KG1 (cell line): Measurements from ENCODE around the gene ZNF687.

Experiments
- DNase-seq: peaks from one replicate; lab custom pipeline; 2025; lab: John Stamatoyannopoulos, UW

The ZNF687 gene

GRCh38 chr1:151282883-151283725, 1.0 kb downstream of the ZNF687 start:
- no peak for DNase-seq

- DNase-seq, result no peak
Observed at GRCh38 chr1:151284013-151284577, 2.0 kb downstream of the ZNF687 start.

DNA sequence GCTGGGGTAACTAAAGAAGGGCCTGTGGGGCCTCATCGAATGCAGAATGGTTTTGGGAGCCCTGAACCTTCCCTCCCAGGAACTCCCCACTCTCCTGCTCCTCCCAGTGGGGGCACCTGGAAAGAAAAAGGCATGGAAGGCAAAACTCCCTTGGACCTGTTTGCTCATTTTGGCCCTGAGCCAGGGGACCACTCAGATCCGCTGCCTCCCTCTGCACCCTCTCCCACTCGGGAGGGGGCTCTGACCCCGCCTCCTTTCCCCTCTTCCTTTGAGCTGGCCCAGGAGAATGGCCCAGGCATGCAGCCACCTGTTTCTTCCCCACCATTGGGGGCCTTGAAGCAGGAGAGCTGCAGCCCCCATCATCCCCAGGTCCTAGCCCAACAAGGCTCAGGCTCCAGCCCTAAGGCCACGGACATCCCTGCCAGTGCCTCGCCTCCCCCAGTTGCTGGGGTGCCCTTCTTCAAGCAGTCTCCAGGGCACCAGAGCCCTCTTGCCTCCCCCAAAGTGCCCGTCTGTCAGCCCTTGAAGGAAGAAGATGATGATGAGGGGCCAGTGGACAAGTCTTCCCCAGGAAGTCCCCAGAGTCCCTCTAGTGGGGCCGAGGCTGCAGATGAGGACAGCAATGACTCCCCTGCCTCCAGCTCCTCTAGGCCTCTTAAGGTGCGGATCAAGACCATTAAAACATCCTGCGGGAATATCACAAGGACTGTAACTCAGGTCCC, 4.7 kb downstream of the ZNF687 start:
- DNase-seq, result no peak

- DNase-seq, result no peak
Observed at GRCh38 chr1:151287341-151287699, 5.2 kb downstream of the ZNF687 start.

- no peak for DNase-seq
Observed at GRCh38 chr1:151287767-151288500, 5.8 kb downstream of the ZNF687 start.

GRCh38 chr1:151288502-151288901, 6.4 kb downstream of the ZNF687 start:
- DNase-seq, result no peak

- DNase-seq, result no peak
Observed at GRCh38 chr1:151289080-151289935, 7.2 kb downstream of the ZNF687 start.

- no peak for DNase-seq
Observed at GRCh38 chr1:151289991-151290708, 8.1 kb downstream of the ZNF687 start.

DNA sequence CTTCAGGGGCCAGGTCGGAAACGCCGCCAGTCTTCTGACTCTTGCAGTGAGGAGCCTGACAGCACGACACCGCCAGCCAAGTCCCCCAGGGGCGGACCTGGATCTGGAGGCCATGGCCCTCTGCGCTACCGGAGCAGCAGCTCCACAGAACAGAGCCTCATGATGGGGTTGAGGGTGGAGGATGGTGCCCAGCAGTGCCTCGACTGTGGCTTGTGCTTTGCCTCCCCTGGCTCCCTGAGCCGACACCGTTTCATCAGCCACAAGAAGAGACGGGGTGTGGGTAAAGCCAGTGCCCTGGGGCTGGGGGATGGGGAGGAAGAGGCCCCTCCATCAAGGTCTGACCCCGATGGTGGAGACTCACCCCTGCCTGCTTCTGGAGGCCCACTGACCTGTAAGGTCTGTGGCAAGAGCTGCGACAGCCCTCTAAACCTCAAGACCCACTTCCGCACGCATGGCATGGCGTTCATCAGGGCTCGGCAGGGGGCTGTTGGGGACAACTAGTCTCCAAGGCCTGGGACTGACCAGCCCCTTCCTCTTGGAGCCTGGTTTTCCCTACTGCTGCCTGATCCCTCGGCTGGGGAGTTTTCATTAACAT, 8.7 kb downstream of the ZNF687 start:
- DNase-seq, result no peak

DNA sequence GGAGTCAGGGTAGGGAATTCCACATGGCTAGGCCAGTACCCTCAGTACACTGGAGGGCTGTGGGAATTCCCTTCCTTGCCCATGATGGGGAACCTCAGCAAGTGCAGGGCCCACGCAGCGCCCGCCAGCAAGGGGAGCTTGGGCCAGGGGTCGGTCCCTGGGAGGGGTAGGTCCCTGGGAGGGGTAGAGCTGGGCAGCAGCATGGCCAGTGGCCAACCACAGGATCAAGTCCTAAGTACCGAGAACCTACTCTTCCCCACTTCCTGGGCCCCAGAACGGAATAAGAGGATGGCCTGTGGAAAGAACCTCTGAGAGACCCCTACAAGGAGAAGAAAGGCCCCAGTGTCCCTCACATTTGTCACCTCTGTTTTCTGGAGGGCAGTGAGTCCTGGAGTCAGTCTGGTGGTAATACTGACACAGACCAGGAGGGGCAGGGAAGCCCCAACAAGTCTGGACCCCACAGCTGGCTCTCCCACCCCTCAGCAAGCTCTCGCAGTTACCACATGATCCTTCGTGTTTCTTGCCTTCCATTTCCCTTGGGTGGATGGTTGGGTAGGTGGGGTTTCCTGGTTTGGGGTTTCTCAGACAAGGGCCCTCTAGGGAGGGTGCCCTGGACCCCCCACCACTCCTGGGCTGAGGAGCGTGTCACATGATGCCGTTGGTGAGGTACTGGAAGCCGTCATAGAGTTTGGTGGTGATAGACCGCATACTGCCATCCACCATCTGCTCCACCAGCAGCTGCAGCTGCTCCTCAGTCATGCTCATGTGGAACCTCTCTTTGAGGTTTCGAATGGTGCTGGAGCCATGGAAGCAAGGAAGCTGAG, 10.3 kb downstream of the ZNF687 start:
- no peak for DNase-seq

DNA sequence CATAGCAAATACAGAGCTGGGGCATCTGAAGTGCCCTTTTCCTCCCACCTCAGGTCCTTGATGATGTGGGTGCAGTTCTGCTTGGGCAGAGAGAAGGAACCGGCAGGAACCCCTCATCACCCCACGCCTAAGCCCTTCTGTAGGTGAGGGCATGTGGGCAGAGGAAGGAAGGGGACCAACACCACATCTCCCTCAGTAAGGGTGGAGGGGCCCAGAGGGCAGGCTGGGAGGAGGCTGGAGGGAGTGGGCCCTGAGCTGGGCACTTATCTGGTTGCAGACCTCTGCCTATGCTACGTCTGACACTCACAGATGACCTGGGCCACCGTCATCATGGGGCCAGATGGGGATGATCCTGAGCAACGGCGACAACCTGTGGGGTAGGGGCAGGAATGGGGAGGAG, 11.0 kb downstream of the ZNF687 start:
- DNase-seq, result no peak

DNA sequence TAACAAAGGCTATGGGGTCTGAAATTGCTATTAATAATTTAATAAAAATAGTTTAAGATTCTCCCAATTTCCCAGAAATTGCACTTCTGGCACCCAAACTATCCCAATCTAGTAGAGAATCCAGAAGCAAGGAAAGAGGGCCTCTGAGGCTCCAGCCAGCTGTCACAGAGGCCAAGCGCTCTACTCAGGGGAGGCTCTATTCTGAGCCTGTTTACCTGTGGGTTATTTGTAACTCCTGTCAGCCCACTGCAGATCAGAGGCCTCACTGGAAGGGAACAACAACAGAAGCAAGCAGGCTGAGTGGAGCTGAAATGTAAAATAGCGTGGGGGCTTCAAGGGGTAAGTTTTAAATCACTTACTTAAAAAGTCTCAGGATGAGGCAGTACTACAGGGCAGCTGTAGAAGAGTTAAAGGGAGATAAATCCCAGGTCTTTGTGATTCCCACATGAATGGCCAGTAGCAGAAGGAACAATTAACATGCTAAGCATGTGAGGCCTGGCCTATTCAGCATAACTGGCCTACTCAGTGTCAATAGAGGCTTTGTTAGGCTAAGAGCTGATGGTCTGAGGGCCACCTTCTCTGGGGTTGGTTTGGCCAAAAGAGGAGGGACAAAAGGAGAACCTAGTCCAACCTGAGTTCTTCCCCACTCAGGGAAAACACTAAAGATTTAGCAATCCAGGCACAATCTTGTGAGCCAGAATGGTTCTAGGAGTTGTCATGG, 12.8 kb downstream of the ZNF687 start:
- DNase-seq, result no peak

DNA sequence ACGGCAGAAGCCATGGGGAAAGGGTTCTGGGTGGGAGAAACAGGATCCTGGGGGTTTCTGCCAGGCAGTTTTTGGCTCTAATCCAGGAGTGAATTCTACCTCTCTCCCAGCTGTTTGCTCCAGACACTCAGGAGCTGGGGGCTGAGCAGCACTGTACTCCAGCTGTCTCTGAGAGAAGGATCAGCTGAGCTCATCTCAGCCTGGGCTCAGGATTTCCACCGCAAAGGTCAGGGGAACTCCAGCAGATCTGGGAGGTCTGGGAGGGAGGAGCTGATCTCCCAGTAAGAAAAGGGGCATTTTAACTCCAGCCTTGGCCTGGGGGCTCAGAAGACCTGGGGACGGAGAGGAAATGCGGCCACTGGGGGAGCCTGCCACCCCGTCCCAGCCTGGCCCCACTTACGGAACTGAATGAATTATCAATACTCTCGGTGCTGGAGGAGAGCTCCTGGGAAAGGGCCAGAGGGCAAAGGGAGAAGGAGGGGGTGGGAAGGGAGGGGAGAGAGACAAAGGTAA, 27.8 kb downstream of the ZNF687 start:
- no peak for DNase-seq

- DNase-seq, result no peak
Observed at GRCh38 chr1:151311011-151311410, 28.9 kb downstream of the ZNF687 start.

DNA sequence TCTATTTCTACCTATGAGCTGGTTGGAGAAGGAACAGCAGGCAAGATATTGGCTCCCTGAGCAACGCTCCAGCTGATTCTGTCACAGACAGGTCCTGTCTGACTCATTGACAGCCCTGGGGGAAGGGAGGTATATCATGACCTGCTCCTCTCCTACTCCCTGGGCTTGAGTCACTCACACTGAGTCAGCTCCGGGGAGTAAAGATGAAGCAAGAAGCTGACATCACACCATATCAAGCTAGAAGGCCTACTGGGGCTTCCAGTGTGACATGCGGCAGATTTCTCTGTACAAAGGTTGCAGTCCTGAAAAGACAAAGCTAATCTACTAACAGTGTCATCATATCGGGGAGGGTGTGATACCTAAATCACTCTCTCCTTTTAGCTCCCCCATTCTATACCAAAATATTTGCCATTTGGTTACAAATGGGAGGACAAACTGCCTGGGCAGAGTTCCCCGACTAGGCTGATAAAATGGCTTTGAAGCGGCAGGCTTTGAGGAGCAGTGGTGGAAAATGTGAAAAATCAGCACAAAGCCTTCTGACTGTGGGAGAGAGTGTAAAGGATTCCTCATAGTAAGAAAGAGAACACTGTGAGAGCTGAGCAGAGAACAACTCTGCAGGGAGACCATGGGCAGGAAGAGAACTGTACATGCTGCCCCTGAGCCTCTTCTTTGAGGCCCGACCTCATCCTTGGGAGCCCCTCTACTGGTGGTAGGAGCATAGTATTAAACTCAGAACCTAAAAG, 29.7 kb downstream of the ZNF687 start:
- no peak for DNase-seq

GRCh38 chr1:151312411-151312810, 30.3 kb downstream of the ZNF687 start:
- no peak for DNase-seq

GRCh38 chr1:151312826-151313225, 30.7 kb downstream of the ZNF687 start:
- DNase-seq, result no peak

DNA sequence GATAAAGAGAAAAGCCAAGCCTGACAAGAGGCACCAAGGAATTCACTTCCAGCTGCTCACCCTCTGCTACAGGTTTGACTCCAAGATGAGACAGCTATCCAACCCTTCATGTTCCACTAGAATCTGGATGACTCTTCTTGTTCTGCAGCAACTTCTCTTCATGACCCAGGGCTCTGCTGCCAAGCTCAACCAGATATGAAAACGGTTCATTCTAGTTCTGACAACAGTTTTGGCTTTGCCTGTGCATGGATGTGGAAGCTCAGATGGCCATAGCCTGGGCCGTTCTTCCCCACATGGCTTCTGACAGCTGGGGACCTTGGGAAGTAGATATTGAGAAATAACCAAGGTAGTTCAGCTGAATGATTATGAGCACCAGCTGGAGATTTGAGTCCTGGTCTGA, 31.4 kb downstream of the ZNF687 start:
- DNase-seq, result no peak
